H1 (cell line): Measurements from ENCODE around the gene ADD2. TPM values are rescaled to one million over a fixed set of nuclear protein-coding genes. Genes with fewer than 3 reads are reported as not detected.

Experiments used
- CTCF ChIA-PET: fragments of 300-600 bp; sonication (Branson Sonifier 250); formaldehyde crosslinking; loops from one replicate; lab custom pipeline; 2021; ENCODE audit not compliant: partially characterized antibody; lab: Charles Lee
- POLR2A ChIA-PET: fragments of 300-600 bp; sonication (Branson Sonifier 250); formaldehyde crosslinking; loops from one replicate; lab custom pipeline; 2021; ENCODE audit warnings: inconsistent platforms; ENCODE audit not compliant: partially characterized antibody; lab: Charles Lee
- DNase-seq, 2 experiments: peaks; one replicate each; pipeline versions ENCODE4 v3.0.0 to v3.0.0-alpha.2; 2010 to 2022; ENCODE audit warnings: low spot score in 2 of 2, low read depth in 1 of 2, mixed read lengths in 1 of 2
- FAIRE-seq: peaks from 2 replicates; lab custom pipeline; 2011; peaks lifted over from hg19 to GRCh38; lab: Jason Lieb, UNC
- H2AFZ ChIP-seq: 2 replicates; pipeline ENCODE4 v1.8.1; 2012; ENCODE audit warnings: low read length, inconsistent platforms
- H2AK5ac ChIP-seq: 2 replicates; pipeline ENCODE4 v1.6.1; 2013; ENCODE audit warnings: low read depth, low read length
- H2BK120ac ChIP-seq: replicated peaks from 2 replicates; pipeline ENCODE3; 2013; ENCODE audit warnings: low read depth, low read length, inconsistent platforms
- H2BK12ac ChIP-seq: 2 replicates; pipeline ENCODE4 v1.6.1; 2013; ENCODE audit warnings: low read depth, low read length
- H2BK15ac ChIP-seq: 2 replicates; pipeline ENCODE4 v1.6.1; 2013; ENCODE audit warnings: low read length
- H2BK20ac ChIP-seq: 2 replicates; pipeline ENCODE4 v1.6.1; 2013; ENCODE audit warnings: low read length
- H2BK5ac ChIP-seq: 2 replicates; pipeline ENCODE4 v1.6.1; 2013; ENCODE audit warnings: low read depth, low read length
- H3K14ac ChIP-seq: 2 replicates; pipeline ENCODE4 v1.6.1; 2013; ENCODE audit warnings: inconsistent platforms; ENCODE audit not compliant: insufficient read length
- H3K18ac ChIP-seq: 2 replicates; pipeline ENCODE4 v1.6.1; 2013; ENCODE audit warnings: low read length; ENCODE audit errors: extremely low read depth
- H3K23ac ChIP-seq: 2 replicates; pipeline ENCODE4 v1.6.1; 2013; ENCODE audit warnings: inconsistent platforms; ENCODE audit not compliant: insufficient read length
- H3K23me2 ChIP-seq: 2 replicates; pipeline ENCODE4 v1.6.1; 2013; ENCODE audit warnings: low read depth, low read length
- H3K27ac ChIP-seq: 2 replicates; pipeline ENCODE4 v1.6.1; 2011; ENCODE audit warnings: low read depth, low read length, inconsistent platforms
- H3K27me3 ChIP-seq, 4 experiments: replicated peaks in 1 of 4; 1 replicate in 1 of 4; 2 replicates in 3 of 4; pipeline versions ENCODE4 v1.6.1 to v1.8.1; 2011 to 2013; ENCODE audit warnings: low read length in 3 of 4, mild to moderate bottlenecking in 3 of 4, inconsistent platforms in 2 of 4, mixed read lengths in 2 of 4, moderate library complexity in 1 of 4; ENCODE audit not compliant: control insufficient read depth in 3 of 4, insufficient read depth in 3 of 4; ENCODE audit errors: extremely low read depth in 1 of 4
- H3K36me3 ChIP-seq, 4 experiments: 2 replicates each; pipeline versions ENCODE4 v1.6.1 to v1.8.1; 2011 to 2013; ENCODE audit warnings: mild to moderate bottlenecking in 4 of 4, low read length in 3 of 4, moderate library complexity in 2 of 4, control low read depth in 1 of 4, inconsistent platforms in 1 of 4; ENCODE audit not compliant: insufficient read depth in 4 of 4, control insufficient read depth in 2 of 4
- H3K4ac ChIP-seq: replicated peaks from 2 replicates; pipeline ENCODE3; 2013; ENCODE audit warnings: low read length, low read depth, mixed read lengths, inconsistent platforms; ENCODE audit not compliant: insufficient read length
- H3K4me1 ChIP-seq, 4 experiments: replicated peaks in 1 of 4; 1 replicate in 1 of 4; 2 replicates in 3 of 4; pipeline versions ENCODE4 v1.6.1 to v1.8.1; 2011 to 2013; ENCODE audit warnings: low read length in 3 of 4, inconsistent platforms in 2 of 4, mixed read lengths in 1 of 4; ENCODE audit not compliant: insufficient read depth in 4 of 4, control insufficient read depth in 3 of 4
- H3K4me2 ChIP-seq, 2 experiments: 2 replicates each; pipeline versions ENCODE4 v1.6.1 to v1.8.1; 2011 to 2013; ENCODE audit warnings: low read depth in 2 of 2, low read length in 2 of 2, control low read depth in 1 of 2, inconsistent platforms in 1 of 2, mild to moderate bottlenecking in 1 of 2; ENCODE audit not compliant: insufficient read depth in 1 of 2
- H3K4me3 ChIP-seq, 4 experiments: fragments of 200-600, 300-600 bp in 1 of 4; sonication (generic), shearing (Covaris generic), sonication (Bioruptor Twin) in 1 of 4; 2 replicates each; pipeline versions ENCODE4 v1.5.1 to v1.8.1; 2011 to 2016; ENCODE audit warnings: low read length in 4 of 4, low read depth in 3 of 4, control low read depth in 2 of 4, inconsistent platforms in 2 of 4, mild to moderate bottlenecking in 2 of 4, mixed read lengths in 1 of 4, moderate library complexity in 1 of 4; ENCODE audit not compliant: insufficient read depth in 2 of 4; ENCODE audit errors: extremely low read depth in 1 of 4
- H3K56ac ChIP-seq: replicated peaks from 2 replicates; pipeline ENCODE3; 2013; ENCODE audit warnings: low read depth, mild to moderate bottlenecking, mixed read lengths, low read length, inconsistent platforms; ENCODE audit not compliant: insufficient read length
- H3K79me1 ChIP-seq: 2 replicates; pipeline ENCODE4 v1.6.1; 2013; ENCODE audit warnings: low read depth, low read length, control low read depth
- H3K79me2 ChIP-seq, 2 experiments: 2 replicates each; pipeline versions ENCODE4 v1.6.1 to v1.8.1; 2012 to 2013; ENCODE audit warnings: low read length in 2 of 2, mild to moderate bottlenecking in 2 of 2, inconsistent platforms in 1 of 2; ENCODE audit not compliant: insufficient read depth in 2 of 2, control insufficient read depth in 1 of 2
- H3K9ac ChIP-seq, 4 experiments: replicated peaks in 1 of 4; 1 replicate in 1 of 4; 2 replicates in 3 of 4; pipeline versions ENCODE4 v1.6.1 to v1.8.1; 2011 to 2013; ENCODE audit warnings: low read depth in 3 of 4, low read length in 3 of 4, control low read depth in 2 of 4, mild to moderate bottlenecking in 2 of 4, moderate library complexity in 2 of 4, inconsistent platforms in 1 of 4; ENCODE audit errors: extremely low read depth in 1 of 4
- H3K9me3 ChIP-seq, 2 experiments: 2 replicates each; pipeline versions ENCODE4 v1.6.1 to v1.8.1; 2012 to 2013; ENCODE audit warnings: mild to moderate bottlenecking in 2 of 2, moderate library complexity in 2 of 2, control low read depth in 1 of 2, inconsistent platforms in 1 of 2, low read depth in 1 of 2, low read length in 1 of 2, mixed read lengths in 1 of 2; ENCODE audit not compliant: insufficient read depth in 2 of 2
- H4K20me1 ChIP-seq, 2 experiments: replicated peaks in 1 of 2; 2 replicates each; pipeline versions ENCODE3 to v1.8.1; 2011 to 2013; ENCODE audit warnings: inconsistent platforms in 2 of 2, low read length in 2 of 2, mild to moderate bottlenecking in 1 of 2; ENCODE audit not compliant: insufficient read depth in 2 of 2, control insufficient read depth in 1 of 2
- H4K5ac ChIP-seq: 2 replicates; pipeline ENCODE4 v1.6.1; 2013; ENCODE audit warnings: low read length, low read depth, mixed read lengths, inconsistent platforms; ENCODE audit not compliant: insufficient read length
- H4K8ac ChIP-seq: 2 replicates; pipeline ENCODE4 v1.8.0; 2013; ENCODE audit warnings: mild to moderate bottlenecking, moderate library complexity, low read length, inconsistent platforms; ENCODE audit not compliant: insufficient read depth; ENCODE audit errors: extremely low read depth
- H4K91ac ChIP-seq: replicated peaks from 2 replicates; pipeline ENCODE3; 2013; ENCODE audit warnings: low read length, mixed read lengths, inconsistent platforms; ENCODE audit not compliant: insufficient read length
- BRCA1 ChIP-seq: IDR thresholded peaks from 2 replicates; pipeline ENCODE4 v1.6.1; 2012; ENCODE audit warnings: low read depth, low read length, improper control_type of control experiment
- CTBP2 ChIP-seq: IDR thresholded peaks from 2 replicates; pipeline ENCODE4 v1.7.0; 2011; ENCODE audit warnings: borderline replicate concordance, mild to moderate bottlenecking, moderate library complexity, mixed read lengths, low read length; ENCODE audit not compliant: insufficient read depth, insufficient read length
- JUND ChIP-seq: IDR thresholded peaks from 2 replicates; pipeline ENCODE4 v1.6.1; 2011; ENCODE audit warnings: mild to moderate bottlenecking, improper control_type of control experiment, low read length
- RBBP5 ChIP-seq: IDR thresholded peaks from 2 replicates; pipeline ENCODE4 v1.7.1; 2012; ENCODE audit warnings: low read depth, mild to moderate bottlenecking, inconsistent platforms, low read length, moderate library complexity, borderline replicate concordance
- WGBS, 2 experiments: shearing (Covaris generic) in 1 of 2; methylation state at CpG; one replicate each; pipeline versions ENCODE4 v1.1.6 to v1.1.7; 2013 to 2015; ENCODE audit warnings: low lambda C conversion rate in 2 of 2, mixed read lengths in 2 of 2, inconsistent platforms in 1 of 2, low coverage in 1 of 2, missing lambda C conversion rate in 1 of 2; ENCODE audit not compliant: insufficient replicate concordance in 2 of 2, insufficient coverage in 1 of 2, insufficient read length in 1 of 2; ENCODE audit errors: extremely low coverage in 1 of 2, missing lambda C conversion rate in 1 of 2; 5-methylcytosine and 5-hydroxymethylcytosine counted together
- polyA plus RNA-seq, 7 experiments: library from polyadenylated mRNA; depleted of rRNA in 3 of 7; stranded (reverse) in 5 of 7; unstranded in 2 of 7; fragments of >200 nt in 5 of 7; fragments of 200-250 nt in 2 of 7; gene quantifications; 1 replicate in 5 of 7; 2 replicates in 1 of 7; 4 replicates in 1 of 7; pipeline versions ENCODE4 v1.2.1 to v1.2.3, GENCODE V29; 2011 to 2013; ENCODE audit warnings: missing spikeins in 2 of 7, mixed read lengths in 2 of 7
- total RNA-seq: library from RNA; stranded (reverse); fragmentation: NEBNext Ultra II Directional; extraction: Animal tissue kit (Norgen Biotek cat#: 25700); gene quantifications from 2 replicates; pipeline ENCODE4 v1.2.1, GENCODE V29; 2021

ADD2 gene
- total and polyA plus RNA-seq, 2 of the 8 experiments (the other 6 are each of a cell fraction or from before 2014, with no cell fraction given) = 58.5 to 170 TPM

- peaks cover 28% of the 10 kb centered on the region for H3K79me1 ChIP-seq
- H2BK15ac ChIP-seq = no peak overlapping the region
- WGBS, 2 experiments = 87% methylated on average over 4 of the region's 4 CpGs; no CpG with 5 or more reads in 1 of the 2 experiments
- no peak overlapping the region for H4K91ac ChIP-seq
- no peak overlapping the region for H3K56ac ChIP-seq
- no peak for DNase-seq
- H2AK5ac ChIP-seq = no peak overlapping the region
- H2BK20ac ChIP-seq = no peak overlapping the region
- H3K18ac ChIP-seq = no peak overlapping the region
- peaks cover 1 to 21% (median 9%) of the 10 kb centered on the region in 4 experiments; a peak in 6 of 7 replicates for H3K4me1 ChIP-seq
- no peak overlapping the region for H3K14ac ChIP-seq
- no peak overlapping the region for H2BK12ac ChIP-seq
- ChIA-PET POLR2A (interaction anchor here (0.8 to 2.8 kb wide), 4 partner anchors 10 to 16 kb away, joined by 3 to 7 read pairs (median 4); partner anchors contain the start of gene ADD2), CTCF (interaction anchor here (1.0 to 1.9 kb wide), 3 partner anchors 14 to 33 kb away, joined by 3 to 6 read pairs (median 4); partner anchors contain the start of gene ADD2)
- no peak overlapping the region for H4K5ac ChIP-seq
- no peak overlapping the region for H2AFZ ChIP-seq
- peaks cover 24 to 37% of the 10 kb centered on the region in 2 experiments for H4K20me1 ChIP-seq
- no peak overlapping the region for H4K8ac ChIP-seq
- H2BK5ac ChIP-seq = no peak overlapping the region
- peaks cover 0 to 4% of the 10 kb centered on the region in 2 experiments; a peak in 1 of 4 replicates for H3K9me3 ChIP-seq
- H3K4ac ChIP-seq = no peak overlapping the region
- H2BK120ac ChIP-seq = no peak overlapping the region
- no peak overlapping the region for H3K9ac ChIP-seq
- H3K79me2 ChIP-seq = peaks cover 25 to 97% of the 10 kb centered on the region in 2 experiments
- H3K23me2 ChIP-seq = peaks cover 2% of the 10 kb centered on the region; the same call in 1 of the 2 replicates
- FAIRE-seq = no peak
- no peak overlapping the region for H3K27ac ChIP-seq
- H3K4me3 ChIP-seq = no peak overlapping the region
- TF ChIP-seq BRCA1 = no peak
- TF ChIP-seq CTBP2 = no peak
- TF ChIP-seq RBBP5 = no peak
- no peak for TF ChIP-seq JUND
- TF ChIP-seq, all 59 proteins: peak for 0
- H3K36me3 ChIP-seq = no peaks in the 10 kb centered on the region; a peak in 1 of 8 replicates
- no peak overlapping the region for H3K23ac ChIP-seq
- H3K27me3 ChIP-seq = no peaks in the 10 kb centered on the region
- H3K4me2 ChIP-seq = no peak overlapping the region
Measured at GRCh38 chr2:70751881-70752280, 16.1 kb downstream of the ADD2 start.
